ENCODE measurements around the gene PAQR6.

PAQR6 gene

GRCh38 chr1:156259805-156260204, 11.9 kb upstream of the PAQR6 start:
- Histone ChIP-seq H3K27me3 (ENCODE audit: control insufficient read depth, insufficient read depth, low read length) (no peaks in the 10 kb centered on the region), H3K4me1 (ENCODE audit: control insufficient read depth, insufficient read depth, low read length) (no peaks in the 10 kb centered on the region), H3K27ac (ENCODE audit: low read depth, low read length) (no peak overlapping the region), H3K36me3 (ENCODE audit: control insufficient read depth, insufficient read depth, low read length) (peaks cover 65% of the 10 kb centered on the region), H3K9ac (ENCODE audit: low read length) (no peak overlapping the region), H3K4me3 (ENCODE audit: low read length) (no peak overlapping the region)

GRCh38 chr1:156258859-156259258, 11.0 kb upstream of the PAQR6 start:
- Histone ChIP-seq H3K4me1 (ENCODE audit: control insufficient read depth, insufficient read depth, low read length) (no peaks in the 10 kb centered on the region), H3K27ac (ENCODE audit: low read depth, low read length) (no peak overlapping the region), H3K4me3 (ENCODE audit: low read length) (no peak overlapping the region), H3K27me3 (ENCODE audit: control insufficient read depth, insufficient read depth, low read length) (no peaks in the 10 kb centered on the region), H3K36me3 (ENCODE audit: control insufficient read depth, insufficient read depth, low read length) (peaks cover 67% of the 10 kb centered on the region), H3K9ac (ENCODE audit: low read length) (no peak overlapping the region)

GRCh38 chr1:156257711-156258110, 9.9 kb upstream of the PAQR6 start:
- Histone ChIP-seq H3K27ac (ENCODE audit: low read depth, low read length) (no peak overlapping the region), H3K9ac (ENCODE audit: low read length) (no peak overlapping the region)

GRCh38 chr1:156253634-156254033, 5.8 kb upstream of the PAQR6 start:
- no peak overlapping the region for H3K9ac ChIP-seq (ENCODE audit: low read length)
- H3K4me1 ChIP-seq (ENCODE audit: control insufficient read depth, insufficient read depth, low read length): no peaks in the 10 kb centered on the region
- H3K36me3 ChIP-seq (ENCODE audit: control insufficient read depth, insufficient read depth, low read length): peaks cover 68% of the 10 kb centered on the region
- no peak overlapping the region for H3K4me3 ChIP-seq (ENCODE audit: low read length)
- no peak overlapping the region for H3K27ac ChIP-seq (ENCODE audit: low read depth, low read length)
- H3K27me3 ChIP-seq (ENCODE audit: control insufficient read depth, insufficient read depth, low read length): no peaks in the 10 kb centered on the region

More at GRCh38 chr1:156257711-156258110, 9.9 kb upstream of the PAQR6 start:
- H3K4me3 ChIP-seq (ENCODE audit: low read length): no peak overlapping the region
- H3K27me3 ChIP-seq (ENCODE audit: control insufficient read depth, insufficient read depth, low read length): no peaks in the 10 kb centered on the region
- H3K4me1 ChIP-seq (ENCODE audit: control insufficient read depth, insufficient read depth, low read length): no peaks in the 10 kb centered on the region
- H3K36me3 ChIP-seq (ENCODE audit: control insufficient read depth, insufficient read depth, low read length): peaks cover 69% of the 10 kb centered on the region

- H3K4me1 ChIP-seq (ENCODE audit: control insufficient read depth, insufficient read depth, low read length): peaks cover 3% of the 10 kb centered on the region
- no peak overlapping the region for H3K4me3 ChIP-seq (ENCODE audit: low read length)
- H3K36me3 ChIP-seq (ENCODE audit: control insufficient read depth, insufficient read depth, low read length): peaks cover 52% of the 10 kb centered on the region
- H3K27me3 ChIP-seq (ENCODE audit: control insufficient read depth, insufficient read depth, low read length): peaks cover 2% of the 10 kb centered on the region
- H3K9ac ChIP-seq (ENCODE audit: low read length): no peak overlapping the region
- no peak overlapping the region for H3K27ac ChIP-seq (ENCODE audit: low read depth, low read length)
These were observed 3.7 kb upstream of the PAQR6 start for GRCh38 chr1:156251527-156251926.

DNA sequence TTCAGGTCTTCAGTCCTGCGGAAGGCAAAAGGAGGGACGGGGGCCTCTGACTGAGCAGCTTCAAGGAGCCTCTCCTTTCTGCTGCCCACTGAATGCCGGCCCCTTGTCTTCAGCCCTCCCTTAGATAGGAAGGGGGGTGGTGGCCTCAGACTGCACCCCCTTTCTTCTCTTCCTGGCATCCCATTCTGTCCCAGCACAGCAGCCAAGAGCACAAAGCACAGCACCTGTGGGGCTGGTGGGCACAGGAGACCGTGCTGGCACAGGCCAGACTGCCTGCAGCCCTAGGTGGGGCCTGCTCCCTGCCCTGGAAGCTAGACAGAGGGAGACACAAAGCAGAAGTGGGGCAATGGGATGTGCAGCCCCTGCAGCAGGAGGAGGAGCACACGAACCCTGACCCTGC, 1.7 kb upstream of the PAQR6 start:
- peaks cover 21% of the 10 kb centered on the region for H3K27me3 ChIP-seq (ENCODE audit: control insufficient read depth, insufficient read depth, low read length)

DNA sequence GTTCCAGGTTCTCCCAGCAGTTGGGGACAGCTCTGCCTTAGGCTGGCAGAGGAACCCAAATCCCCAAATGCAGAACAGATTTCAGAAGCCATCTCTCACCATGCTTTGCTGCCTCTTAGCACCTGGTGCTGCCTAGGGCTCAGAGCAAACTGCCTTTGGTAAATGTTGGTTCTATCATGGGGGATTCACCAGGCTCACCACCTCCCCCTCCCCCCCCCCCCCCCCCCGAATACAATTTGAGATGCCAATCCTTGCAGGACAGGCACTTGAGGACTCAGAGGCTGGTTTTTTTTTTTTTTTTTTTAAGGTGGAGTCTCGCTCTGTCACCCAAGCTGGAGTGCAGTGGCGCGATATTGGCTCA, 447 bp upstream of the PAQR6 start:
- no peak overlapping the region for H3K4me3 ChIP-seq (ENCODE audit: low read length)
- peaks cover 21% of the 10 kb centered on the region for H3K27me3 ChIP-seq (ENCODE audit: control insufficient read depth, insufficient read depth, low read length)
- peaks cover 3% of the 10 kb centered on the region for H3K4me1 ChIP-seq (ENCODE audit: control insufficient read depth, insufficient read depth, low read length)
- no peak overlapping the region for H3K27ac ChIP-seq (ENCODE audit: low read depth, low read length)
- peaks cover 35% of the 10 kb centered on the region for H3K36me3 ChIP-seq (ENCODE audit: control insufficient read depth, insufficient read depth, low read length)
- no peak overlapping the region for H3K9ac ChIP-seq (ENCODE audit: low read length)

More for the DNA sequence above, 1.7 kb upstream of the PAQR6 start:
- Histone ChIP-seq H3K36me3 (ENCODE audit: control insufficient read depth, insufficient read depth, low read length) (peaks cover 43% of the 10 kb centered on the region), H3K9ac (ENCODE audit: low read length) (no peak overlapping the region), H3K27ac (ENCODE audit: low read depth, low read length) (no peak overlapping the region), H3K4me3 (ENCODE audit: low read length) (no peak overlapping the region), H3K4me1 (ENCODE audit: control insufficient read depth, insufficient read depth, low read length) (peaks cover 3% of the 10 kb centered on the region)

DNA sequence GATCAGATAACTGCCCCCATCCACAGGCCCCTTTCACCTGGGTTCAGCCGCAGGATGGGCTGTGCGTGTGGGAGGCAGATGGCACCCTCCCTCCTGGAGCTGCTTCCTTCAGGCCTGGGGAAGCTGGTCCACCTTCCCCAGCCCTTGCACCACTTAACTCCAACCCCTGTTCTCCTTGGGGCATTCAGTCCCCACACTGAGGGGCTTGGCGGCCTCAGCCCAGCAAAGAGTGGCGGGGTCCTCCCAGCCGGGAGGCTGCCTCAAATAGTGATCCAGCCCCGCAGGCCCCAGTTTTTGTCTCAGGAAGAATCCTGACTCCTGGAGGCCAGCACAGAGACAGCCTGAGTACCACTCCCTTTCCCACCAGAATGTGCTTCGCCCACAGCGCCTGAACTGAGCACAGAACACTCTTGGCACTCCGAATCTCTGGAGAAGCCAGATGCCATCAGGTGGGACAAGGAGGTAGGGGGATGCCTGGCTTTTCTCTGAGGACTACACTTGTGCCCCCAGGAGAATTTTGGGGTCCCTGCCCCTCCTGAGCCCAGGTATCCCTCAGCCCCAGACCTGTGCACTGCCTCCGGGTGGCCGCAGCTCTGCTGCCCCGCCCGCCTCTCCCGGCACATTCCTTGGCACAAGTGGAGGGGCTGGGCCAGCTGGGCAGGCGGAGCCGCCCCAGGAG, 936 bp downstream of the PAQR6 start:
- H3K36me3 ChIP-seq (ENCODE audit: control insufficient read depth, insufficient read depth, low read length): peaks cover 22% of the 10 kb centered on the region
- H3K4me1 ChIP-seq (ENCODE audit: control insufficient read depth, insufficient read depth, low read length): peaks cover 3% of the 10 kb centered on the region
- H3K27me3 ChIP-seq (ENCODE audit: control insufficient read depth, insufficient read depth, low read length): peaks cover 21% of the 10 kb centered on the region
- no peak overlapping the region for H3K27ac ChIP-seq (ENCODE audit: low read depth, low read length)
- H3K4me3 ChIP-seq (ENCODE audit: low read length): no peak overlapping the region
- no peak overlapping the region for H3K9ac ChIP-seq (ENCODE audit: low read length)

GRCh38 chr1:156246241-156246780, 1.5 kb downstream of the PAQR6 start:
- H3K36me3 ChIP-seq (ENCODE audit: control insufficient read depth, insufficient read depth, low read length): peaks cover 17% of the 10 kb centered on the region
- H3K4me1 ChIP-seq (ENCODE audit: control insufficient read depth, insufficient read depth, low read length): peaks cover 3% of the 10 kb centered on the region
- no peak overlapping the region for H3K9ac ChIP-seq (ENCODE audit: low read length)
- H3K27me3 ChIP-seq (ENCODE audit: control insufficient read depth, insufficient read depth, low read length): peaks cover 21% of the 10 kb centered on the region
- peak overlapping the region; percentile 48 for H3K4me3 ChIP-seq (ENCODE audit: low read length)
- no peak overlapping the region for H3K27ac ChIP-seq (ENCODE audit: low read depth, low read length)

DNA sequence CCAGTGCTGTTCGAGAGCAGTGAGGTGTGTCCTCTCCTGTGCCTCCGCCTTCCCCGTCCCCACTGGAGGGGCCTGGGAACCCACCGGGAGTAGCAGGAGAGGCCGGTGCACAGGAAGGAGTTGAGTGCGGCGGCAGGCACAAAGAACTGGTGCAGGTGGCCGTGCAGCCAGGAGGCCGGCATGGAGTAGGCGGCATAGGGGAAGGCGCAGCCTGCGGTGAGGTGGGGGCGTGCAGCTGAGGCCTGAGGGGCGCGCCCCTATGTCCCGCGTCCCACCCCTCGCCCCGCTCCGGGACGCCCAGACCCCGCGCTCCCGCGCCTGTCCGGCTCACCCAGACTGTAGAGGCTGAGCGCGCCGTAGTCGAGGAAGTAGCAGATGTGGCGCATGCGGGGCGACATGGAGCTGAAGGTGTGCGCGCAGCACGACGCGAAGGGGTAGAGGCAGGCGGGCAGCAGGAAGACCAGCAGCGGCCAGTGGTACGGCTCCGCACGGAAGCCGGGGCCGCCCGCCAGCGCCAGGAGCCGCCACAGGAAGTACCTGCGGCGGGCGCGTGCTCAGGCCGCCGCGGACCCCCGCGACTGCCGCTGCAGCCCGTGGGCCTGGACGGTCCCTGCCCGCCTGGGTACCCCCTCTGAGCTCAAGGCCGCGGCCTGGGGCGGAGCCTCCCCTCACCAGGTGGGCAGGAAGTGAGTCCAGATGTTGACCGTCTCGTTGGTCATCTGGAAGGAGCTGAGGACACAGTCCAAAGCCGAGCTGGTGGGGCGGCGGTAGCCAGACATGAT, 2.2 kb downstream of the PAQR6 start:
- Histone ChIP-seq H3K4me1 (ENCODE audit: control insufficient read depth, insufficient read depth, low read length) (peaks cover 3% of the 10 kb centered on the region), H3K36me3 (ENCODE audit: control insufficient read depth, insufficient read depth, low read length) (peaks cover 11% of the 10 kb centered on the region), H3K9ac (ENCODE audit: low read length) (no peak overlapping the region), H3K27ac (ENCODE audit: low read depth, low read length) (no peak overlapping the region), H3K27me3 (ENCODE audit: control insufficient read depth, insufficient read depth, low read length) (peaks cover 21% of the 10 kb centered on the region), H3K4me3 (ENCODE audit: low read length) (peak overlapping the region; percentile 48)

- no peak overlapping the region for H3K9ac ChIP-seq (ENCODE audit: low read length)
- peaks cover 21% of the 10 kb centered on the region for H3K27me3 ChIP-seq (ENCODE audit: control insufficient read depth, insufficient read depth, low read length)
- H3K4me3 ChIP-seq (ENCODE audit: low read length): no peak overlapping the region
- peaks cover 3% of the 10 kb centered on the region for H3K4me1 ChIP-seq (ENCODE audit: control insufficient read depth, insufficient read depth, low read length)
- no peak overlapping the region for H3K27ac ChIP-seq (ENCODE audit: low read depth, low read length)
- H3K36me3 ChIP-seq (ENCODE audit: control insufficient read depth, insufficient read depth, low read length): peaks cover 4% of the 10 kb centered on the region
These were observed 3.1 kb downstream of the PAQR6 start for GRCh38 chr1:156244712-156245111.

- Histone ChIP-seq H3K27me3 (ENCODE audit: control insufficient read depth, insufficient read depth, low read length) (peaks cover 21% of the 10 kb centered on the region), H3K4me3 (ENCODE audit: low read length) (no peak overlapping the region), H3K27ac (ENCODE audit: low read depth, low read length) (no peak overlapping the region), H3K4me1 (ENCODE audit: control insufficient read depth, insufficient read depth, low read length) (peaks cover 3% of the 10 kb centered on the region), H3K9ac (ENCODE audit: low read length) (no peak overlapping the region), H3K36me3 (ENCODE audit: control insufficient read depth, insufficient read depth, low read length) (peaks cover 5% of the 10 kb centered on the region)
These were observed 3.7 kb downstream of the PAQR6 start for GRCh38 chr1:156244126-156244525.

Data from rectal smooth muscle tissue (tissue), 1 donor.